B cell (primary cell): Measurements from ENCODE around the gene PSMB8. TPM values are rescaled to one million over a fixed set of nuclear protein-coding genes. Genes with fewer than 3 reads are reported as not detected.

Experiments used
- ATAC-seq: fragments of 200-7000 bp; cut with Tn5 transposase; one replicate; pipeline ENCODE4 v1.10.0; 2021; ENCODE audit warnings: low read depth, mild to moderate bottlenecking, moderate number of reproducible peaks, moderate library complexity
- CTCF ChIA-PET: fragments of 350-600 bp; sonication (Branson Sonifier 250); formaldehyde crosslinking; loops from one replicate; lab custom pipeline; 2021; ENCODE audit warnings: antibody characterized with exemption, inconsistent platforms; lab: Charles Lee
- POLR2A ChIA-PET: fragments of 350-600 bp; sonication (Branson Sonifier 250); formaldehyde crosslinking; loops from one replicate; lab custom pipeline; 2021; ENCODE audit warnings: antibody characterized with exemption; lab: Charles Lee
- DNase-seq: peaks from one replicate; pipeline ENCODE4 v3.0.0; 2013
- H2AFZ ChIP-seq: 2 replicates; pipeline ENCODE4 v1.6.1; 2012; ENCODE audit warnings: mild to moderate bottlenecking, low read depth, low read length; ENCODE audit not compliant: insufficient read depth, poor library complexity, severe bottlenecking
- H3K27ac ChIP-seq, 2 donors: 1 replicate in 1 of 2; 2 replicates in 1 of 2; pipeline ENCODE4 v1.5.1; 2012 to 2013; ENCODE audit warnings: low read length in 2 of 2, mild to moderate bottlenecking in 2 of 2, moderate library complexity in 1 of 2
- H3K27me3 ChIP-seq, 4 experiments: fragments of 200-600 bp in 1 of 4; sonication (generic) in 1 of 4; replicated peaks in 1 of 4; 1 replicate in 2 of 4; 2 replicates in 2 of 4; pipeline versions ENCODE4 v1.6.1 to v1.7.0; 2013 to 2016; ENCODE audit warnings: low read length in 3 of 4, mild to moderate bottlenecking in 2 of 4, mixed read lengths in 1 of 4, moderate library complexity in 1 of 4; ENCODE audit not compliant: insufficient read depth in 4 of 4, control insufficient read depth in 3 of 4; ENCODE audit errors: control extremely low read depth in 1 of 4
- H3K36me3 ChIP-seq, 2 experiments: replicated peaks in 1 of 2; 1 replicate in 1 of 2; 2 replicates in 1 of 2; pipeline versions ENCODE4 v1.6.1 to v1.7.1; 2013; ENCODE audit warnings: low read length in 1 of 2; ENCODE audit not compliant: insufficient read depth in 2 of 2, control insufficient read depth in 1 of 2; ENCODE audit errors: control extremely low read depth in 1 of 2, extremely low read depth in 1 of 2
- H3K4me1 ChIP-seq, 2 donors: fragments of 200-600 bp in 1 of 2; sonication (generic) in 1 of 2; 1 replicate in 1 of 2; 2 replicates in 1 of 2; pipeline versions ENCODE4 v1.5.1 to v1.6.1; 2013 to 2017; ENCODE audit warnings: low read length in 2 of 2; ENCODE audit not compliant: control insufficient read depth in 2 of 2, insufficient read depth in 2 of 2
- H3K4me2 ChIP-seq: replicated peaks from 2 replicates; pipeline ENCODE3; 2012; ENCODE audit warnings: mild to moderate bottlenecking, low read depth, low read length; ENCODE audit not compliant: poor library complexity, severe bottlenecking
- H3K4me3 ChIP-seq, 5 experiments: fragments of 200-600 bp in 1 of 5; sonication (generic) in 1 of 5; 1 replicate in 3 of 5; 2 replicates in 2 of 5; pipeline versions ENCODE4 v1.5.1 to v1.7.0; 2011 to 2016; ENCODE audit warnings: low read length in 4 of 5, mild to moderate bottlenecking in 4 of 5, low read depth in 2 of 5, control low read depth in 1 of 5, moderate library complexity in 1 of 5; ENCODE audit not compliant: insufficient read depth in 1 of 5; ENCODE audit errors: control extremely low read depth in 1 of 5, extremely low read depth in 1 of 5
- H3K79me2 ChIP-seq: fragments of 200-600 bp; sonication (generic); one replicate; pipeline ENCODE4 v1.6.0; 2016; ENCODE audit warnings: low read length; ENCODE audit not compliant: control insufficient read depth, insufficient read depth
- H3K9ac ChIP-seq: fragments of 200-600 bp; sonication (generic); 2 replicates; pipeline ENCODE4 v1.6.1; 2017; ENCODE audit warnings: mild to moderate bottlenecking, low read length, moderate library complexity
- H3K9me3 ChIP-seq, 3 donors: one replicate each; pipeline versions ENCODE4 v1.6.1 to v1.7.1; 2013; ENCODE audit warnings: low read length in 2 of 3; ENCODE audit not compliant: control insufficient read depth in 2 of 3, insufficient read depth in 1 of 3; ENCODE audit errors: control extremely low read depth in 1 of 3
- H4K20me1 ChIP-seq: 2 replicates; pipeline ENCODE4 v1.6.0; 2012; ENCODE audit warnings: mild to moderate bottlenecking, low read length; ENCODE audit not compliant: insufficient read depth, control insufficient read depth, poor library complexity, severe bottlenecking
- H3K27ac Mint-ChIP-seq: one replicate; pipeline ENCODE4 v1.8.0; 2021; ENCODE audit warnings: mixed read lengths
- H3K27me3 Mint-ChIP-seq: one replicate; pipeline ENCODE4 v1.8.0; 2021; ENCODE audit warnings: mixed read lengths
- H3K4me1 Mint-ChIP-seq: one replicate; pipeline ENCODE4 v1.8.0; 2021; ENCODE audit warnings: mixed read lengths
- H3K4me3 Mint-ChIP-seq: one replicate; pipeline ENCODE4 v1.8.0; 2021; ENCODE audit warnings: mixed read lengths
- H3K9me3 Mint-ChIP-seq: one replicate; pipeline ENCODE4 v1.8.0; 2022; ENCODE audit warnings: mixed read lengths; ENCODE audit not compliant: insufficient read depth
- EZH2 ChIP-seq: IDR thresholded peaks from 2 replicates; pipeline ENCODE4 v1.6.1; 2012; ENCODE audit warnings: borderline replicate concordance, low read depth, mild to moderate bottlenecking, moderate library complexity, low read length; ENCODE audit not compliant: insufficient read depth, poor library complexity, severe bottlenecking
- WGBS: methylation state at CpG from one replicate; pipeline ENCODE4 v1.1.5; 2013; ENCODE audit warnings: missing lambda C conversion rate; ENCODE audit not compliant: insufficient coverage; 5-methylcytosine and 5-hydroxymethylcytosine counted together
- intact Hi-C: fragments of 100-400 bp; cut with micrococcal nuclease; formaldehyde crosslinking; loops from one replicate; pipeline ENCODE4 v1.10.0; 2022
- polyA plus RNA-seq: library from polyadenylated mRNA; depleted of rRNA; stranded (reverse); fragments of >200 nt; gene quantifications from 2 replicates; pipeline ENCODE4 v1.2.3, GENCODE V29; 2012
- total RNA-seq, 2 donors: library from RNA; stranded (reverse); fragments of 120-200 nt in 1 of 2; gene quantifications; 1 replicate in 1 of 2; 2 replicates in 1 of 2; pipeline versions ENCODE4 v1.2.3 to v1.2.4, GENCODE V29; 2013 to 2022
- TF ChIP-seq, protein P1 (sequence below): fragments of 200-600 bp; IDR thresholded peaks from one replicate; pipeline ENCODE4 v1.8.0; 2022; ENCODE audit warnings: antibody characterized with exemption, mild to moderate bottlenecking

PSMB8 gene
- total and polyA plus RNA-seq, 2 donors (not counting 1 experiment from before 2014, with no cell fraction given) = 129 to 256 TPM

DNA sequence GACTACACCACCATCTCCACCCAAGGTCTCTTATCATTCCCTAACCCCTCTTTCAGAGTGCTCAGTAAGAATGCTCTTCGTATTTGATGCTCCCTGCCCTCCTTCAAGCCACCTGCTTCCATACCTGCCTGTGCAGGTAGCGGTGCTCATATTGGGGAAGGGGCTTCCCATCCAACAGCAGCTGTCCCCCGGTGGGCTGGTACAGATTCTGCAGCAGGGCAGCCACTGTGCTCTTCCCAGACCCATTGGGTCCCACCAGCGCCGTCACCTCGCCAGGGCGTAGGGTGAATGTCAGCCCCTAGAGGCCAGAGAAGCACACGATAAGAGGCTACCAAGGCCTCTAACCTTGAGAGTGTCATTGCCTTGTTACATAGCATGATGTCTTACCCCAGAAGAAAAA is 3.9 kb upstream of the PSMB8 start:
- peaks cover 25% of the 10 kb centered on the region for H4K20me1 ChIP-seq
- DNase-seq = no peak
- H3K9ac ChIP-seq = no peak overlapping the region
- intact Hi-C loops = no loop called here
- H3K4me2 ChIP-seq = peak overlapping the region; percentile 73
- no peak overlapping the region for H2AFZ ChIP-seq
- H3K79me2 ChIP-seq = peaks cover 99% of the 10 kb centered on the region
- H3K4me1 Mint-ChIP-seq = peaks cover 83% of the 10 kb centered on the region
- ChIA-PET POLR2A (no interaction called here), CTCF (interaction anchor here (1.8 to 11.0 kb wide), 2 partner anchors 9 kb away, joined by 8 to 359 read pairs; partner anchors contain the start of genes PSMB9, TAP1 and TAP2)
- H3K4me3 Mint-ChIP-seq = peak overlapping the region; percentile 44
- no peaks in the 10 kb centered on the region for H3K9me3 ChIP-seq
- H3K27ac Mint-ChIP-seq = peak overlapping the region; percentile 66
- peaks cover 18 to 73% of the 10 kb centered on the region in 2 experiments for H3K36me3 ChIP-seq
- TF ChIP-seq, protein P1, sequence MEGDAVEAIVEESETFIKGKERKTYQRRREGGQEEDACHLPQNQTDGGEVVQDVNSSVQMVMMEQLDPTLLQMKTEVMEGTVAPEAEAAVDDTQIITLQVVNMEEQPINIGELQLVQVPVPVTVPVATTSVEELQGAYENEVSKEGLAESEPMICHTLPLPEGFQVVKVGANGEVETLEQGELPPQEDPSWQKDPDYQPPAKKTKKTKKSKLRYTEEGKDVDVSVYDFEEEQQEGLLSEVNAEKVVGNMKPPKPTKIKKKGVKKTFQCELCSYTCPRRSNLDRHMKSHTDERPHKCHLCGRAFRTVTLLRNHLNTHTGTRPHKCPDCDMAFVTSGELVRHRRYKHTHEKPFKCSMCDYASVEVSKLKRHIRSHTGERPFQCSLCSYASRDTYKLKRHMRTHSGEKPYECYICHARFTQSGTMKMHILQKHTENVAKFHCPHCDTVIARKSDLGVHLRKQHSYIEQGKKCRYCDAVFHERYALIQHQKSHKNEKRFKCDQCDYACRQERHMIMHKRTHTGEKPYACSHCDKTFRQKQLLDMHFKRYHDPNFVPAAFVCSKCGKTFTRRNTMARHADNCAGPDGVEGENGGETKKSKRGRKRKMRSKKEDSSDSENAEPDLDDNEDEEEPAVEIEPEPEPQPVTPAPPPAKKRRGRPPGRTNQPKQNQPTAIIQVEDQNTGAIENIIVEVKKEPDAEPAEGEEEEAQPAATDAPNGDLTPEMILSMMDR = no peak
- no peaks in the 10 kb centered on the region for H3K27me3 Mint-ChIP-seq
- H3K27ac ChIP-seq = peak overlapping the region in 1 of 2 donors; percentile 97
- 93% methylated on average over 8 of the region's 8 CpGs for WGBS
- peaks cover 64 to 77% of the 10 kb centered on the region in 2 donors for H3K4me1 ChIP-seq
- ATAC-seq = no peak
- H3K4me3 ChIP-seq = no peak overlapping the region
- no peaks in the 10 kb centered on the region for H3K9me3 Mint-ChIP-seq
- no peaks in the 10 kb centered on the region for H3K27me3 ChIP-seq

DNA sequence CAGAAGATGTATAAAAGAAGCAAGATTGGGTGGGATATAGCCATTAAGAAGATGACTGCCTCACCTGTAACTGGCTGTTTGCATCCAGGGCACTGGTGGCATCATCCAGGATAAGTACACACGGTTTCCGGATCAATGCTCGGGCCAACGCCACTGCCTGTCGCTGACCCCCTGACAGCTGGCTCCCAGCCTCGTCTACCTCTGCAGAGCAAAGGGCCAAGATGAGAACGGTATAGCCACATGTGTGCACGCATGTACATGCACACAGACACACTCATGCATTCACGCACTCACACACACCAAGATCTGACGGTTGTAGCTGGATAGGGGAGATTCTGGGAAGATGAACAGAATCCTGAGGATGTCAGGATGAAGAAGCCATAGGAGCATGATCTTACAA is 3.2 kb upstream of the PSMB8 start:
- WGBS = 97% methylated on average over 6 of the region's 10 CpGs

More for the DNA sequence above, 3.2 kb upstream of the PSMB8 start:
- intact Hi-C loops = no loop called here
- Mint-ChIP-seq H3K27ac (peak overlapping the region; percentile 66), H3K9me3 (no peaks in the 10 kb centered on the region), H3K27me3 (no peaks in the 10 kb centered on the region), H3K4me3 (peak overlapping the region; percentile 44), H3K4me1 (peaks cover 83% of the 10 kb centered on the region)
- ATAC-seq = no peak
- H3K4me2 ChIP-seq = peak overlapping the region; percentile 73
- DNase-seq = no peak
- no peaks in the 10 kb centered on the region for H3K9me3 ChIP-seq
- H3K27ac ChIP-seq = peak overlapping the region in 1 of 2 donors; percentile 97
- TF ChIP-seq, protein P1 = no peak
- TF ChIP-seq EZH2 = no peak
- peaks cover 19% of the 10 kb centered on the region for H4K20me1 ChIP-seq
- ChIA-PET CTCF (interaction anchor here (0.6 to 11.0 kb wide), 4 partner anchors 8 to 1017 kb away, joined by 3 to 359 read pairs (median 30); partner anchors contain the start of genes PSMB9, TAP1 and TAP2), POLR2A (interaction anchor here (3.8 kb wide), 1 partner anchor 125 kb away, joined by 53 read pairs; no protein-coding TSS in a partner anchor)
- no peak overlapping the region for H3K4me3 ChIP-seq
- H2AFZ ChIP-seq = no peak overlapping the region
- H3K9ac ChIP-seq = no peak overlapping the region
- H3K27me3 ChIP-seq = no peaks in the 10 kb centered on the region
- H3K79me2 ChIP-seq = peaks cover 99% of the 10 kb centered on the region
- peaks cover 68 to 79% of the 10 kb centered on the region in 2 donors for H3K4me1 ChIP-seq
- H3K36me3 ChIP-seq = peaks cover 20 to 78% of the 10 kb centered on the region in 2 experiments
